Measurements from ENCODE around the gene ABTB2.
A peak's percentile ranks its signal among the peaks of the same experiment; 100 is the strongest.

ABTB2 gene

GRCh38 chr11:34209809-34210208 is 148.0 kb downstream of the ABTB2 start:
- DNase-seq (ENCODE audit: low read depth) = no peak

- no peak for DNase-seq (ENCODE audit: low read depth)
Observed at GRCh38 chr11:34208266-34209135, 149.3 kb downstream of the ABTB2 start.

GRCh38 chr11:34207487-34208180 is 150.2 kb downstream of the ABTB2 start:
- DNase-seq (ENCODE audit: low read depth) = no peak

- DNase-seq (ENCODE audit: low read depth) = no peak
Observed at GRCh38 chr11:34206407-34207300, 151.2 kb downstream of the ABTB2 start.

GRCh38 chr11:34205326-34206035 is 152.3 kb downstream of the ABTB2 start:
- no peak for DNase-seq (ENCODE audit: low read depth)

GRCh38 chr11:34204396-34205279 is 153.2 kb downstream of the ABTB2 start:
- no peak for DNase-seq (ENCODE audit: low read depth)

- no peak for DNase-seq (ENCODE audit: low read depth)
Observed at GRCh38 chr11:34203377-34203871, 154.4 kb downstream of the ABTB2 start.

GRCh38 chr11:34201129-34201528 is 156.7 kb downstream of the ABTB2 start:
- DNase-seq (ENCODE audit: low read depth) = no peak

GRCh38 chr11:34199525-34199924 is 158.3 kb downstream of the ABTB2 start:
- DNase-seq (ENCODE audit: low read depth) = no peak

GRCh38 chr11:34198523-34198922 is 159.3 kb downstream of the ABTB2 start:
- DNase-seq (ENCODE audit: low read depth) = no peak

GRCh38 chr11:34197256-34197655 is 160.6 kb downstream of the ABTB2 start:
- DNase-seq (ENCODE audit: low read depth) = no peak

- no peak for DNase-seq (ENCODE audit: low read depth)
Observed at GRCh38 chr11:34194576-34195335, 163.1 kb downstream of the ABTB2 start.

GRCh38 chr11:34192481-34193401 is 165.1 kb downstream of the ABTB2 start:
- DNase-seq (ENCODE audit: low read depth) = peak; percentile 93

GRCh38 chr11:34191578-34191977 is 166.2 kb downstream of the ABTB2 start:
- DNase-seq (ENCODE audit: low read depth) = no peak

GRCh38 chr11:34190192-34191139 is 167.3 kb downstream of the ABTB2 start:
- no peak for DNase-seq (ENCODE audit: low read depth)

GRCh38 chr11:34189191-34189590 is 168.6 kb downstream of the ABTB2 start:
- DNase-seq (ENCODE audit: low read depth) = no peak

GRCh38 chr11:34188181-34188580 is 169.6 kb downstream of the ABTB2 start:
- no peak for DNase-seq (ENCODE audit: low read depth)
